HG02884 (cell line): ENCODE measurements around the gene ITCH.
A peak's percentile ranks its signal among the peaks of the same experiment; 100 is the strongest.
"Not testable (repeated sequence)": the region's sequence is repeated elsewhere in the genome, so short reads cannot be mapped to it uniquely, and the experiment has no call there.

Experiments used
- ATAC-seq: cut with Tn5 transposase; IDR thresholded peaks from one replicate; pipeline ENCODE4 v1.9.1; 2021; ENCODE audit warnings: mild to moderate bottlenecking, moderate library complexity; ENCODE audit not compliant: unreplicated experiment

Gene ITCH

GRCh38 chr20:34377072-34377847 lies 14.2 kb downstream of the ITCH start:
- ATAC-seq, result peak; percentile 65

GRCh38 chr20:34382174-34382573 lies 19.1 kb downstream of the ITCH start:
- no peak for ATAC-seq

GRCh38 chr20:34382877-34383455 lies 19.9 kb downstream of the ITCH start:
- ATAC-seq, result not testable (repeated sequence)

DNA sequence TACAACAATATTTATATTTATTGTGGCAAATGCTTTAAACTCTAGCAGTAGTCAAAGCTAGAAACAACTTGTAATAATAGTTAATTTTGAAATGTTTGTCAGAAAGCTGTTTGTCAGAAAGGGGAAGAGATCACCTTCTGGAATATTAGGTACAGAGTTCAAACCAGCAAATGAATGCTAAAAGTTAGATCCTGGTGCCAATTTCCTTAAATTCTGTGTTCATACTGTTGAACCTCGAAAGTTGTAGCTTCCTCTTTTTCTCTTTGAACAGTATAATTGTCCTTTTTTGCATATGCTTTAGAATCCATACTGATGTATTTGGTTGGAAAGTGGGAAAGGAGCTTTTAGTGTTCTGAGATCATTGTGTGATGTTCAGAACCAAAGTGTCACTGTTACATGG lies 22.4 kb downstream of the ITCH start:
- ATAC-seq, result no peak

- ATAC-seq, result no peak
Measured at GRCh38 chr20:34388000-34388399, 24.9 kb downstream of the ITCH start.

- no peak for ATAC-seq
Measured at GRCh38 chr20:34388678-34389077, 25.6 kb downstream of the ITCH start.

GRCh38 chr20:34389206-34389953 lies 26.3 kb downstream of the ITCH start:
- no peak for ATAC-seq

- ATAC-seq, result no peak
Measured at GRCh38 chr20:34389954-34390555, 27.0 kb downstream of the ITCH start.

GRCh38 chr20:34396408-34396807 lies 33.3 kb downstream of the ITCH start:
- no peak for ATAC-seq

DNA sequence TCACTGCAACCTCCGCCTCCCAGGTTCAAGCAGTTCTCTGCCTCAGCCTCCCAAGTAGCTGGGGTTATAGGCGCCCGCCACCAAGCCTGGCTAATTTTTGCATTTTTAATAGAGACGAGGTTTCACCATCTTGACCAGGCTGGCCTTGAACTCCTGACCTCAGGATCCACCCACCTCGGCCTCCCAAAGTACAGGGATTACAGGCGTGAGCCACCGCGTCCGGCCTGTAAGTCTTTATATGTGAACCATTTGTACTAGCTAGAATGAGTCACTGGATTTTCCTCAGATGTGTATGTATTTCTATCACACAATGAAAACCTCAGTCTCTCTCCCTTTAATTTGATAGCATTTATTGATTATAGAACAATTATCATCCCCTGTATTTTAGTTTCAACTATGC lies 34.0 kb downstream of the ITCH start:
- no peak for ATAC-seq

GRCh38 chr20:34400776-34401175 lies 37.7 kb downstream of the ITCH start:
- ATAC-seq, result not testable (repeated sequence)

- no peak for ATAC-seq
Measured at GRCh38 chr20:34401741-34402455, 38.8 kb downstream of the ITCH start.

- no peak for ATAC-seq
Measured at GRCh38 chr20:34402461-34402860, 39.4 kb downstream of the ITCH start.

DNA sequence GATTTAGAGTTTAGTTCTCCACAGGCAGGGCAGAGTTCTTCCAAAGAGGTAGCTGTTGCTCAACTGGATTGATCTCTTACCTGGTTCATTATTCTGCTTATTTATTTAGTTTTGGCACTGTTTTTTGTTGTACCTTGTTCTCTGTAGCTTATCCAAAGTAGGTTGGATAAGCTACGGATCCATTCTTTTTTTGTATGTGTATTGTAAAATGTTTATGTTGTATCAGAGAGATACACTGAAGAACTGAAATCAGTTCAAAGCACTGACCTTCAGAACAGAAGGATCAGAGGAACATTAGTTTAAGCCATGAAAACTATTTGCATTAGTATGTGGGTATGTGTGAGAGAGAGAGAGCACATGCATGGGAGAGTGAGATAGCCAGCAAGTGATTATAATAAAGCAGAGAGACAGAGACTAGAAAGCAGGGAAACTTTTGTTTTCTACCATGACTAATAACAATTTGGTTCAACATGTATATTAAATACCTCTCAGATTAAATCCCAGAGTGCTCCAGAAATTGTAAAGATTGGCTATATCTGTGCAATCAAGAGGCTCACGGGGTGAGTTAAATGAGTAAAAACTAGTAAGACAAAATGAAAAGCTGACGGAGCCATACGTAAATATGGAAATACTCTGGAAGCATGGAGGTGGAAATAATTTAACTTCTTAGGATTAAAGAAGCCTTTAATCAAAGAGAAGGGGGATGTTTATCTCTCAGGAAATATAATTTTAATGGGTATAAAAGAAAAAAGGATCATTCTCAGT lies 40.2 kb downstream of the ITCH start:
- ATAC-seq, result no peak

DNA sequence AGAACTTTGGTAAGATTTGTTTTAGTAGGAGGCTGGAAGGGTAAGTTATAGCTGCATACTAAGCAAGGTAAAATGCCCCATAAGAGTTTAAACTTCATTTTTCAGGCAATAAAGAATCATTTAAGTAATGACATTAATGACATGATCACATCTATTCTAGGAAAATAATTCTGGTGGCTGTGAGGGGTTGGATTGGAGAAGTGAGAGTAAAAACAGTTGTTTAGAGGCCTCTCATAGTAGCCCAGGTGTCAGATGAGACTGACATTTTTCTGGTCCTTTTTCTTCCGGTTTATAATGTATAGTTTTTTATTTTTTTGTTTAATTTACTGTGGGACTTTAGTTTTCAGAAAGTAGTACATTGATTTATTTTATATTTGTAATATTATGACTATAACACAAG lies 40.8 kb downstream of the ITCH start:
- ATAC-seq, result no peak

- no peak for ATAC-seq
Measured at GRCh38 chr20:34404803-34405202, 41.7 kb downstream of the ITCH start.

DNA sequence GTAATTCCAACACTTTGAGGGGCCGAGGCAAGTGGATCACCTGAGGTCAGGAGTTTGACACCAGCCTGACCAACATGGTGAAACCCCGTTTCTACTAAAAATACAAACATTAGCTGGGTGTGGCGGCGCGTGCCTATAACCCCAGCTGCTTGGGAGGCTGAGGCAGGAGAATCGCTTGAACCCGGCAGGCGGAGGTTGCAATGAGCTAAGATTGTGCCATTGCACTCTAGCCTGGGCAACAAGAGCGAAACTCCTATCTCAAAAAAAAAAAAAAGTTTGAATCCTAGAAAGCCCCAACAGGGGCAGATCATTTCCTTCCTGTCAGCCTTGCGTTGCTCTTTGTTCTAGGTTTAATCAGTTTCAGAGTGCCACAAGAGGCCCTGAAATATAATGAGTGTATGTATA lies 42.2 kb downstream of the ITCH start:
- not testable (repeated sequence) for ATAC-seq

DNA sequence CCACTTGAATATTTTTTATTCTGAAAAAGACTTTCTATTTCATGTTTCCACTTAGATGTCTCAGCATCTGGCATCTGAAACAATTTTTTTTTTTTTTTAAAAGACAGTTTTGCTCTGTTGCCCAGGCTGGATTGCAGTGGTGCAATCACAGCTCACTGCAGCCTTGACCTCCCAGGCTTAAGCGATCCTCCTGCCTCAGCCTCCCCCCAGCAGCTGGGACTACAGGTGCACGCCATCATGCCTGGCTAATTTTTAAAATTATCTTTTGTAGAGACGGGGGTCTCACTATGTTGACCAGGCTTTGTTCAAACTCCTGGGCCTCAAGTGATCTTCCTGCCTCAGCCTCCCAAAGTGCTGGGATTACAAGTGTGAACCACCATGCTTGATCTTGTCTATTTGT lies 42.9 kb downstream of the ITCH start:
- not testable (repeated sequence) for ATAC-seq

DNA sequence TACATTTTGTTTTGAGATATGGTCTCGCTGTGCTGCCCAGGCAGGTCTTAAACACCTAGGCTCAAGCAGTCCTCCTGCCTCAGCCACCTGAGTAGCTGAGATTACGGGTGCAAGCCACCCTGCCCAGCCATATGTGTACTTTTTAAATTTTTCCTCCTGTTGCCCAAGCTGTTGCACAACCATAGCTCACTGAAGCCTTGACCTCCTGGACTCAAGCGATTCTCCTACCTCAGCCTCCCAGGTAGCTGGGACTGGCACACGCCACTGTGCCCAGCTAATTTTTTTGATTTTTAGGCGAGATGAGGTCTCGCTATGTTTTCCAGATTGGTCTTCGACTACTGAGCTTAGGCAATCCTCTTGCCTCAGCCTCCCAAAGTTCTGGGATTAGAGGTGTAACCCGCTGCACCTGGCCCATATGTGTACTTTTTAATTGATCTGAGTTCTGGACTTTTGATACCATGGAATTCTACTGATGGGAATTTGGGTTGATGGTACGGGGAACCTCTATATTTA lies 44.9 kb downstream of the ITCH start:
- ATAC-seq, result no peak

DNA sequence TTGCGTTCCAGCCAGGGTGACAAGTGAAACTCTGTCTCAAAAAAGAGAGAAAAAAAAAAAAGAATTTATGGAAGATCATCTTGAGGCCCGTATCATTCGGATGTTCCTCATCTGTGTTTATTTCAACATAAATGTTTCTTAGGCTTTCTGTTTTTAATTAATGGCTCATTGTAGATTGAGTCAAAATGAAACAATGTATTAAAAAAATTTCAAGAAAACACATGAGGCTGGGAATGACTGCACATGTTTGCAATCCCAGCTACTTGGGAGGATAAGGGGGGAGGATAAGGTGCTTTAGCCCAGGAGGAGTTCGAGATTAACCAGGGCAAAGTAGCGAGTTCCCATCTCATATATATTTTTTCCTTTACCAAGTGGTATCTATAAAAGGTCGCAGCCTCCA lies 47.3 kb downstream of the ITCH start:
- no peak for ATAC-seq
